GM18870 (cell line): ENCODE measurements around the gene KRT20.
A peak's percentile ranks its signal among the peaks of the same experiment; 100 is the strongest.
"Not testable (repeated sequence)": the region's sequence is repeated elsewhere in the genome, so short reads cannot be mapped to it uniquely, and the experiment has no call there.

Experiments used
- ATAC-seq: cut with Tn5 transposase; IDR thresholded peaks from one replicate; pipeline ENCODE4 v1.9.1; 2021; ENCODE audit warnings: moderate library complexity; ENCODE audit not compliant: unreplicated experiment

Gene KRT20

GRCh38 chr17:40884708-40885512 lies at the start of gene KRT20:
KRT20 (minus strand) TSS chr17:40885242; CDS start chr17:40885185, 57 bp downstream.
- no peak for ATAC-seq

- ATAC-seq = no peak
Observed at GRCh38 chr17:40932608-40933007, 47.6 kb upstream of the KRT20 start.

- ATAC-seq = no peak
Observed at GRCh38 chr17:40931311-40931710, 46.3 kb upstream of the KRT20 start.

GRCh38 chr17:40926341-40926740 lies 41.3 kb upstream of the KRT20 start:
- no peak for ATAC-seq

GRCh38 chr17:40922239-40922638 lies 37.2 kb upstream of the KRT20 start:
- no peak for ATAC-seq

GRCh38 chr17:40921026-40921425 lies 36.0 kb upstream of the KRT20 start:
- ATAC-seq = no peak

- ATAC-seq = not testable (repeated sequence)
Observed at GRCh38 chr17:40917116-40917515, 32.1 kb upstream of the KRT20 start.

- ATAC-seq = no peak
Observed at GRCh38 chr17:40916366-40916765, 31.3 kb upstream of the KRT20 start.

GRCh38 chr17:40915721-40916256 lies 30.7 kb upstream of the KRT20 start:
- ATAC-seq = no peak

GRCh38 chr17:40915199-40915661 lies 30.2 kb upstream of the KRT20 start:
- no peak for ATAC-seq

- ATAC-seq = no peak
Observed at GRCh38 chr17:40914075-40914855, 29.2 kb upstream of the KRT20 start.

- no peak for ATAC-seq
Observed at GRCh38 chr17:40912486-40913210, 27.6 kb upstream of the KRT20 start.

- no peak for ATAC-seq
Observed at GRCh38 chr17:40910441-40910841, 25.4 kb upstream of the KRT20 start.

GRCh38 chr17:40909755-40910154 lies 24.7 kb upstream of the KRT20 start:
- no peak for ATAC-seq

- ATAC-seq = no peak
Observed at GRCh38 chr17:40909351-40909750, 24.3 kb upstream of the KRT20 start.

- ATAC-seq = no peak
Observed at GRCh38 chr17:40906613-40907012, 21.6 kb upstream of the KRT20 start.

- no peak for ATAC-seq
Observed at GRCh38 chr17:40905370-40905769, 20.3 kb upstream of the KRT20 start.

GRCh38 chr17:40903129-40903847 lies 18.2 kb upstream of the KRT20 start:
- ATAC-seq = peak; percentile 57

GRCh38 chr17:40902498-40902897 lies 17.5 kb upstream of the KRT20 start:
- ATAC-seq = no peak

- ATAC-seq = no peak
Observed at GRCh38 chr17:40901981-40902474, 17.0 kb upstream of the KRT20 start.
